ENCODE measurements around the gene M1AP.

GRCh38 chr2:74573747-74574562 is 74.2 kb downstream of the M1AP start:
- TF ChIP-seq CTCF (IDR thresholded peaks at IDR 0.05), result no peak
- no peak for TF ChIP-seq POLR2A (IDR thresholded peaks at IDR 0.05)
